A549 (cell line): ENCODE results near the gene SGCE. TPM values are rescaled to one million over a fixed set of nuclear protein-coding genes. Genes with fewer than 3 reads are reported as not detected.

Source experiments
- ATAC-seq, 2 experiments: fragments of 200-7000 bp in 1 of 2; fragments of >200 bp in 1 of 2; cut with Nextera tagmentation in 1 of 2; cut with Tn5 transposase in 1 of 2; 3 replicates each; pipeline versions ENCODE4 v1.8.0 to v1.9.1; 2018 to 2020; ENCODE audit warnings: mild to moderate bottlenecking in 1 of 2, moderate library complexity in 1 of 2
- CTCF ChIA-PET: fragments of 300-600 bp; sonication (Branson Sonifier 250); formaldehyde crosslinking; extraction: SDS; loops from one replicate; lab custom pipeline; 2021; ENCODE audit warnings: antibody characterized with exemption, inconsistent platforms; lab: Yijun Ruan, JAX
- POLR2A ChIA-PET: fragments of 350-600 bp; formaldehyde crosslinking; extraction: SDS; loops from one replicate; lab custom pipeline; 2021; ENCODE audit warnings: antibody characterized with exemption, inconsistent platforms; lab: Yijun Ruan, JAX
- DNase-seq, 2 experiments: peaks; one replicate each; pipeline versions ENCODE4 v3.0.0 to v3.0.0-alpha.2; 2011 to 2016; ENCODE audit warnings: low read depth in 1 of 2, low spot score in 1 of 2
- FAIRE-seq: peaks from 2 replicates; lab custom pipeline; 2011; peaks lifted over from hg19 to GRCh38; lab: Jason Lieb, UNC
- H3K27ac ChIP-seq, 2 experiments: fragments of >200 bp; sonication (Bioruptor Twin); formaldehyde crosslinking; 3 replicates each; pipeline ENCODE4 v1.5.1; 2016 to 2017
- H3K4me1 ChIP-seq: fragments of >200 bp; sonication (Bioruptor Twin); formaldehyde crosslinking; 3 replicates; pipeline ENCODE4 v1.6.1; 2016
- H3K4me2 ChIP-seq: fragments of >200 bp; sonication (Bioruptor Twin); formaldehyde crosslinking; 3 replicates; pipeline ENCODE4 v1.6.1; 2016
- H3K4me3 ChIP-seq: fragments of >200 bp; sonication (Bioruptor Twin); formaldehyde crosslinking; 3 replicates; pipeline ENCODE4 v1.5.1; 2016
- H3K9me3 ChIP-seq: fragments of >200 bp; sonication (Bioruptor Twin); formaldehyde crosslinking; 3 replicates; pipeline ENCODE4 v1.6.1; 2016
- HOXA7 ChIP-seq: fragments of 250-450 bp; sonication (Bioruptor Pico); IDR thresholded peaks from 2 replicates; pipeline ENCODE4 v1.5.0; 2020; ENCODE audit warnings: mild to moderate bottlenecking, moderate library complexity
- POLR2AphosphoS2 ChIP-seq: conservative IDR thresholded peaks from 2 replicates; pipeline ENCODE4 v1.6.1; 2012; ENCODE audit warnings: low read length, improper control_type of control experiment, inconsistent platforms
- WGBS: methylation state at CpG from one replicate; pipeline ENCODE4 v1.1.6; 2017; ENCODE audit errors: missing lambda C conversion rate; 5-methylcytosine and 5-hydroxymethylcytosine counted together
- polyA plus RNA-seq, 4 experiments: library from polyadenylated mRNA; depleted of rRNA in 3 of 4; stranded (reverse); fragments of >200 nt; fragmentation: RNase III in 1 of 4; extraction: RNeasy Plus Mini Kit Qiagen cat#74134 plus additional on column Dnase treatment in 1 of 4; gene quantifications; 2 replicates in 3 of 4; 3 replicates in 1 of 4; pipeline ENCODE4 v1.2.3, GENCODE V29; 2011 to 2017

The SGCE gene
- polyA plus RNA-seq, 2 of the 4 experiments (the other 2 are of a cell fraction): 60.1 to 97.2 TPM

GRCh38 chr7:94540428-94540827 lies 115.5 kb downstream of the SGCE start:
- FAIRE-seq: no peak
- WGBS: 73% methylated on average over 1 of the region's 1 CpG
- DNase-seq: no peak

More at GRCh38 chr7:94540428-94540827, 115.5 kb downstream of the SGCE start:
- POLR2A ChIA-PET: no interaction called here
- Histone ChIP-seq H3K4me3 (no peak overlapping the region), H3K4me2 (no peak overlapping the region), H3K9me3 (no peaks in the 10 kb centered on the region), H3K4me1 (no peaks in the 10 kb centered on the region)
- ATAC-seq: no peak
- no peak for TF ChIP-seq HOXA7 (CRISPR knock-in tag)
- no peak for TF ChIP-seq POLR2AphosphoS2
- TF ChIP-seq, all 56 proteins: peak for 0
- H3K27ac ChIP-seq: no peak overlapping the region
- CTCF ChIA-PET: no interaction called here

Other genes starting within 250 kb of the SGCE start
- gene CASD1, start 146.3 kb downstream of the SGCE start, polyA plus RNA-seq (2011; rRNA removed): 26.8 and 35.4 TPM in 2 replicates
- gene CASD1, start 146.3 kb downstream of the SGCE start, polyA plus RNA-seq (2017; fragmentation: RNase III; extraction: RNeasy Plus Mini Kit Qiagen cat#74134 plus additional on column Dnase treatment): 13.6 to 16.6 TPM (median 16.3 TPM) in 3 replicates